GM21526 (cell line): ENCODE results near the gene TMEM266.

ENCODE experiments used
- ATAC-seq: cut with Tn5 transposase; IDR thresholded peaks from one replicate; pipeline ENCODE4 v1.9.1; 2021; ENCODE audit warnings: moderate library complexity; ENCODE audit not compliant: unreplicated experiment, low FRiP score

TMEM266 gene

DNA sequence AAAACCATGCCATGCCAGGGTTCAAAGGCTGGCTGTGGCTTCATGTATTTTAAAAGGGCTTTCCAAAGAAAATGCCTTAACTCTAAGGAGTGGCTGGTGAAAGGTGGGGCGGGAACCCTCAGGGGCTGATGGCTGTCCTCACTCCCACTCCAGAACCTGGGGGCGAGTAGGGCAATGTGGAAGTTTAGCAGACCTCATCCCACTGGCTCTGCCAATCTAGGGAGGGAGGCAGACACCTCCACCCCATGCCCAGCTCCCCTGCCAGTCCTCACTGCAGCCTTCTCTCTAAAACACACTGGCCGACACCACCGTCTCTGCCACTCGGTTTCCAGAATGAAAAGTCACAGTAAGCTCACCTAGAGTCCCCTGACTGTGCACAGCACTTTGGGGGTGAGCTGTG is 99.5 kb downstream of the TMEM266 start:
- no peak for ATAC-seq

DNA sequence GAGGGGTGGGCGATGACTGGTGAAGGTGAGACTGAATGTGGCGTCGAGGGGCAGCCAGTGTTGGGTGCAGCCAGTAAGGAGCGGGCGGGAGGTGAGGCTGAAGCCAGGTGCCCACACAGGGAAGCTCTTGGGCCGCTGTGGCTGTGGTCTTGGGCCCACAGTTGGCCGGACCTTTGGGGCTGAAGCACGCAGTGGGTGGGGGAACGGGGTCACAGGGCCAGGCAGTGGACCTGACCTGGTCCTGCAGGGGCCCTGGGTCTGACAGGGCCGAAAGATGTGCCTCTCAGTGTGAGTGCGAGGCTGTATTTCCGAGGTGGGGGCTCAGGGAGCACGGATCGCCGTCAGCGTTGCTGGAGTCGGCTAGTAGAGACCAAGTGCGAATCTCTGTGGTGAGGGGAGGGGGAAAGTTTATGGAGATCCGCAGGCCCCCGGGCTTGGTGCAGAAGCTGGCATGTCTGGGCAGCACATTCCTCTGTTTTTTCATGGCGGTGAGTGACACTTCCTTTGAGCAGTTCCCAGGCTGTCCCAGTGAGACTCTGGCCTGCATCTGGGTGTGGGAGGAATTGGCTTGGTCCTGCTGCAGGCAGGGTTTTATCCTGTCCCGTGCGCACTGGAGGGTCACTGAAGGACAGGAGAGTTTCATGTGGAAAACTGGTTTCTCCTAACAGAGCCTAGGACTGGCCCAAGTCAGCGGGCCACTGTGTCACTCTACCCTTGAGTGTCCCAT is 100.8 kb downstream of the TMEM266 start:
- no peak for ATAC-seq

DNA sequence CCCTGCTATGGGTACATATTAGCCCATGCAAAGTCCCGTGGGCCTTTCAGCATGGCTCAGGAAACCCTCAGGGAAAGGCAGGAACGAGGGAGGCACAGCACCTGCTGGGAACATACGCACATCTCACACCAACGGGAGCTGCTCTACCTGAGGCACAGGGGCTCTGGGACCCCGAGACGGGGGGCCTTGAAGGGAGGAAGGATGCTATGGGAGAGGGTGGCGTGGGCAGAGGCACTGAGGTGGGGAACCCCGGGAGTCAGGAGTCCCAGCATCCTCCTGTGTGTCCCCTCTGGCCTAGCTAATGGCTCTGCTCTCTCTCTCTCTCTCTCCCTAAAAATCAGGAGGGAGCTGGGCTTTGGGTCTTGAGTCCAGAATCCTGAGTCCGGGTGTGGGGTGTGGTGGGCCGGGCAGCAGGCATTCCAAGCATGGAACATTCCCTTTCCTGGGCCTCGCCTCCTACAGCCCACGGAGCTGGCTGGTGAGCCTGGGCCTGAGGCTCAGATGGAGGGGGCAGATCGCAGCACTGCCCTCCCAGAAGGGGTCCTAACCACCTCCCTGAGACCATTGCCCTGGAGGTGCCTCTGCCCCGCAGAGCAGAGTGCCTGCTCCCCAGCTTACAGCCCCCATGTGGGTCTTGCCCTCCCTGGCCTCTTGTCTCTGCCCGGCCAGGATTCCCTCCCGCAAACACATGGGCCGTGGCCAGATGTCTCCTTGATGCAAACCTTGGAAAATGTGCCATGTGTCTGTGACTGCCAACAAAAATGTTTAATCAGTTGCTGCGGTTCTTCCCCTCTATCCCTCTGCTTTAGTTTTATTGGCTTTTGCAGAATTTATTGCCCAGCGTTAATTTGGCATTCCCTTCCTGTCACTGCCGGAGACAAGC is 101.6 kb downstream of the TMEM266 start:
- no peak for ATAC-seq

DNA sequence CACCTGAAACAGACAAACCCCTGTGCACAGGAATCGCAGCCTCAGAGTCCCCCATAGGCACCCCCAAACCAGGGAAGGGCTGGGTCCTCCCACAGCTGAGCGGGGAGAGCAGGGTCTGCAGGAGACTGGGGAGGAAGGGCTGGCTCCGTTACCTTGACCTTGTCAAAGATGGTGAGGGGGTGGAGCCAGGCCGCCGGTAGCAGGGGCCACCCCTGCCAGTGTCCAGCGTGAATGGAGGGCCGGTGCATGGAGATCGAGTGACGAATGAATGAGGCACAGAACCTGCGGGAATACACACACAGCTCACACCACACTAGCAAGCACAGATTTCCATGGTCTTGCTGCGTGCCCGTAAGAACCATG is 102.2 kb downstream of the TMEM266 start:
- no peak for ATAC-seq

- no peak for ATAC-seq
These were observed 103.1 kb downstream of the TMEM266 start for GRCh38 chr15:76162784-76163456.

- ATAC-seq, result no peak
These were observed 103.9 kb downstream of the TMEM266 start for GRCh38 chr15:76163457-76164295.

DNA sequence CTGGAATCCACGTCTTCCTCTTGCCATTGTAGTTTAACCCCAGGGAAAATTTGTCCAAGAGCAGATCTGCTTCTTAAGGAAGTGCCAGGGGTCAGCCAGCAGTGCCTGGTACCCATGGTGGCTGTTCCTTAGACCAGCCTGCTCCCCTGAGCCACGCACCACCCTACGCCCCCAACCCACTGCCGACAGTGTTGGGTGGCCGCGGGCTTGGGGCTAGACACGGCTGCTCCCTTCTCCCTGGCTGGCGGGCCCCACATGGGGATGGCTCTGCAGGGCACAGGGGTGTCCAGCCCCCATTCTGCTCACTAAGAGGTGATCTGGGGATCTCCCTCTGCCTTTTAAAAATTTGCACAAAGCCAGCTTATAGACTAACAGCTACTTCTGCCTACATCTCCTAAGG is 104.8 kb downstream of the TMEM266 start:
- ATAC-seq, result no peak

GRCh38 chr15:76165951-76166350 is 106.2 kb downstream of the TMEM266 start:
- no peak for ATAC-seq

GRCh38 chr15:76168237-76168984 is 108.6 kb downstream of the TMEM266 start:
- ATAC-seq, result no peak

DNA sequence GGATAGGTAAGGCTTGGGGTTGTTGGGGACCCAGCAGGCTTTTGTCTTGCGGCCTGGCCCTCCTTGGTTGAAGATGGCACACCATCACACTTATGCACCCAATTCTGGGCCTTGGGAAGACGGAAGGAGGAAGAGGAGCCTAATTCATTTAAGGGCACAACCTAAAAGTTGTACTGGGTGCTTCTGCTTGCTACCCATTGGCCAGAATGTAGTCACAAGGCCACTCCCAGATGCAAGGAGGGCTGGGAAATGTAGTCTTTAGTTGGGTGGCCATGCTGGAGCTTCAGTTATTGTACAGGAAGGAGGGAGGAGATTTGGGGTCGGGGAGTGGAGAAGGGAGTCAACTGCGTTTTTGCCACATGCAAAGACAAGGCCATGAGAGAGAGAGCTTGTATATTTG is 109.2 kb downstream of the TMEM266 start:
- no peak for ATAC-seq

DNA sequence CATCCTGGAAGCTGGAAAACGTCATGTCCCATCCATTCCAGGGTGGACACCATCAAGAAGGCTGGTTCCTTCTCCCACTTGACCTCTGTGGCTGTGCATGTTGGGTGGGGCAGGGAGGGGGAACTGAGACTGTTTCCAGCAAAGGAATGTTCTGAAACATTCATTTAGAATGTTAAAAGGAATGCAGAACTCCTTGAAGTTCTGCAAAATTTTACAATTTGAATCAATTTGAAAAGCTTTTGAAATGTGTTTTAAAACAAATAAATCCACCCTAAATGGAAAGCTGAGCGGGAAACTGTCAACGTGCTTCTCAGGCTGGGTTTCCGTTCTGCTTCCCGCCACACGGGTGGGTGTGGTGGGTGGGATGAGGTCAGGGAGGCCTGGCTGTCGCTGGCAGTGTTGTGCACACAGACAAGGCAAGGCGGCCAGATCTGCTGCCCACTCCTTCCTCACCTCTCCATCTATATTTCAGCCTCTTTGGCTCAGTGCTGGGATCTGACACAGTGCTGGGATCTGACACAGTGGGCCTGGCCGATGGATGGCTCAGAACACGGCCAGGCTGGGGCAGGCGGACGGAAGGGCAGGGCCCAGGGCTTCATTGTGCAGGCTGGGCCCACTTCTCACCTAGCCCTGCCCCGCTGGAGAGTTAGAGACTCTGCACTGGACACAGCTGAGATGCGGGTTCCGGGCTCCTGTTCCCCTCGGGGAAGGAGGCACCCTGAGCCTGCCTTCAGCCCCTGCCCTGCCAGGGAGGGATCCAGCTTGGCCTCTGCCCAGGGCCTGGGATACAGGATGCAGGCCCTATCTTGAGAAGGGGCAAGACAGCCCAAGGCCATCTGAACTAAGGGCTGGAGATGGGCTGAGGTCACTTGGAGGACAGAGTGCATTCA is 110.4 kb downstream of the TMEM266 start:
- no peak for ATAC-seq

DNA sequence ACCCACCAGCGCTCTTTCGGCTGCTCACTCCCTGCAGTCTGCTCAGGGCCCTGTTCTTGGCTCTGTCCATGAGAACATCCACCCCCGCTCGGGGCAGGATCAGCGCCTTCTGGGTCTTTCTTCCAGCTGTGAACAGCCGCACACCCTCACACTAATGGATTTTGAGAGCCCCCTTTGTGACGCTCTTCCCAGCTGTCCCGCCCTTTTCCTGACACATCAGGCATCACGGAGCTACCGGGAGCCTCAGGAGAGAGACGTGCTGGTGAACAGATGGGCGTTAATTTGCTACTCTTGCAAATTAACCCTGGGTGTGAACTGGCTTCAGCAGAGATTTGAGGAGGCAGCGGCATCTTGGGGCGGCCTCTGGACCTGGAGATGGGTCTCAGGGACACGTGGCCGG is 113.0 kb downstream of the TMEM266 start:
- no peak for ATAC-seq

DNA sequence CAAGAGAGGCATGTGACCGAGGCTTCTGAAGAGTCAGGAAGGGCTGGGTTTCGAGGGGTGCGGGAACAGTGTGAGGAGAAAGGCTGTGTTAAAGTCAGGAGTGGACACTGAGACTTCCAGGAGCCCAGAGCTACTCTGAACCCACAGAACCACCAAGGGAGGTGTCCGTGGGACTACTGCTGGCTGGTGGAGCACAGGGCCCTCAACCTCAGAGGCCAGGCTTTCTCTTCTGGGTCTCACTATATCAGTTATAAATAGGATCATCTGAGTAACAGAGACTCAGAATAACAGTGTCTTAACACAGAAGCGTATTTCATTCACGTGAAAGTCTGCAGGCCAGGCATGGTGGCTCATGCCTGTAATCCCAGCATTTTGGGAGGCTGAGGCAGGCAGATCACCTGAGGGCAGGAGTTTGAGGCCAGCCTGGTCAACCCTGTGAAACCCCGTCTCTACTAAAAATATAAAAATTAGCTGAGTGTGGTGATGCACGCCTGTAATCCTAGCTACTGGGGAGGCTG is 113.6 kb downstream of the TMEM266 start:
- no peak for ATAC-seq

DNA sequence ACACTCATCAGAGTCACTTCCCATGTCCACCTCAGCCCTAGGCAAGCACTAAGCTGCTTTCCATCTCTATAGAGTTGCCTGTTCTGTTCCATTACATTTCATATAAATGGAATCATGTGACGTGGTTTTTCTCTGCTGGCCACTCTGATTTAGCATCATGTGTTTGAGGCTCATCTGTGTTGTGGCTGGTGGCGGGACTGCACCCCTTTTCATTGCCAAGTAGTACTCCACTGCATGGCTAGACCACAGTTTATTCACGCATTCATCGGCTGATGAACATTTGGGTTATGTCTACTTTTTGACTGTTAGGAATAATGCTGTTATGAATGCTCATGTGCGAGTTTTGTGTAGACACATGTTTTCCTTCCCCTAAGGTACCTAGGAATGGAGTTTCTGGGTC is 114.9 kb downstream of the TMEM266 start:
- no peak for ATAC-seq

- ATAC-seq, result no peak
These were observed 115.7 kb downstream of the TMEM266 start for GRCh38 chr15:76175442-76175841.

GRCh38 chr15:76176059-76176458 is 116.3 kb downstream of the TMEM266 start:
- no peak for ATAC-seq

- no peak for ATAC-seq
These were observed 116.8 kb downstream of the TMEM266 start for GRCh38 chr15:76176487-76177085.

GRCh38 chr15:76177491-76178040 is 117.8 kb downstream of the TMEM266 start:
- no peak for ATAC-seq
